ENCODE data around the gene ARL15.

Gene ARL15

GRCh38 chr5:54022223-54022622, 288.1 kb downstream of the ARL15 start:
- DNase-seq (ENCODE audit: low spot score): no peak

GRCh38 chr5:54021431-54022164, 288.8 kb downstream of the ARL15 start:
- DNase-seq (ENCODE audit: low spot score): peak; percentile 48

GRCh38 chr5:54018438-54018837, 291.9 kb downstream of the ARL15 start:
- no peak for DNase-seq (ENCODE audit: low spot score)

- no peak for DNase-seq (ENCODE audit: low spot score)
These were observed 292.8 kb downstream of the ARL15 start for GRCh38 chr5:54017580-54017979.

GRCh38 chr5:54013556-54014194, 296.7 kb downstream of the ARL15 start:
- peak; percentile 49 for DNase-seq (ENCODE audit: low spot score)

- no peak for DNase-seq (ENCODE audit: low spot score)
These were observed 300.5 kb downstream of the ARL15 start for GRCh38 chr5:54009828-54010227.

- DNase-seq (ENCODE audit: low spot score): no peak
These were observed 301.0 kb downstream of the ARL15 start for GRCh38 chr5:54009357-54009756.

- no peak for DNase-seq (ENCODE audit: low spot score)
These were observed 302.3 kb downstream of the ARL15 start for GRCh38 chr5:54007827-54008777.

GRCh38 chr5:54004697-54005096, 305.7 kb downstream of the ARL15 start:
- no peak for DNase-seq (ENCODE audit: low spot score)

GRCh38 chr5:54002779-54003178, 307.6 kb downstream of the ARL15 start:
- no peak for DNase-seq (ENCODE audit: low spot score)

GRCh38 chr5:54001976-54002775, 308.2 kb downstream of the ARL15 start:
- DNase-seq (ENCODE audit: low spot score): no peak

- no peak for DNase-seq (ENCODE audit: low spot score)
These were observed 310.4 kb downstream of the ARL15 start for GRCh38 chr5:54000011-54000410.

- no peak for DNase-seq (ENCODE audit: low spot score)
These were observed 312.4 kb downstream of the ARL15 start for GRCh38 chr5:53997736-53998627.

- DNase-seq (ENCODE audit: low spot score): no peak
These were observed 314.4 kb downstream of the ARL15 start for GRCh38 chr5:53996008-53996407.

GRCh38 chr5:53994148-53994547, 316.2 kb downstream of the ARL15 start:
- DNase-seq (ENCODE audit: low spot score): peak; percentile 9

GRCh38 chr5:53991942-53992341, 318.4 kb downstream of the ARL15 start:
- peak; percentile 3 for DNase-seq (ENCODE audit: low spot score)

GRCh38 chr5:53987101-53987500, 323.3 kb downstream of the ARL15 start:
- DNase-seq (ENCODE audit: low spot score): no peak

- DNase-seq (ENCODE audit: low spot score): no peak
These were observed 324.6 kb downstream of the ARL15 start for GRCh38 chr5:53985796-53986195.

GRCh38 chr5:53984971-53985370, 325.4 kb downstream of the ARL15 start:
- DNase-seq (ENCODE audit: low spot score): no peak

- no peak for DNase-seq (ENCODE audit: low spot score)
These were observed 326.6 kb downstream of the ARL15 start for GRCh38 chr5:53983568-53984460.
